ENCODE measurements around the gene PRAMEF1. TPM values are rescaled to one million over a fixed set of nuclear protein-coding genes. Genes with fewer than 3 reads are reported as not detected.

PRAMEF1 gene
- total RNA-seq, 1 donor from 2014 or later: not detected

DNA sequence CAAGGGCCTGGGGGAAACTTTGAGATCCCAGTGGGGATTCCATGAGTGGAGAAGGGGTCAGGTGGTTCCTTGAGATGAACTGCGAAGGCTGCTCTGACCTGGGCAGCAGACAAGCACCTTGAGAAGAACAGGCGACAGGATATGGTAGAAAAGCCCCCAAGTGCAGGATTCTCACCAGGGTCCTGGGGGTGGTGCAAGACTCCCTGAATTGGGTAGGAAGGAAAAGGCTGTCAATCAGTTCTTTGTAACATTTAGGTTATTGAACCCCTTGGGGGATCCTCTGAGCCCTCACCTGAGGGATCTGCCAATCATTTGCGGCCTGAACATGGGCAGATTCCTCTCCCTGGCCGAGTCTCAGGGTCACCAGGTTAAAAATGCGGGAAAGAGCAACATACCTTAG, 20.0 kb upstream of the PRAMEF1 start:
- Histone ChIP-seq H3K9ac (no peak overlapping the region), H3K36me3 (no peaks in the 10 kb centered on the region), H3K4me2 (no peak overlapping the region), H3K79me2 (ENCODE audit: low read depth) (no peaks in the 10 kb centered on the region), H2AFZ (replicated peaks) (no peak overlapping the region), H3K27me3 (no peaks in the 10 kb centered on the region), H3K27ac (no peak overlapping the region), H3K9me3 (ENCODE audit: low read depth) (no peaks in the 10 kb centered on the region), H3K4me1 (no peaks in the 10 kb centered on the region), H3K4me3 (no peak overlapping the region), H3F3A (ENCODE audit: low read depth) (no peaks in the 10 kb centered on the region), H4K20me1 (ENCODE audit: low read depth) (no peaks in the 10 kb centered on the region)
- TF ChIP-seq EZH2 (IDR thresholded peaks at IDR 0.05) (no peak), EZH2phosphoT487 (IDR thresholded peaks at IDR 0.05) (no peak)
- TF ChIP-seq, protein P1, sequence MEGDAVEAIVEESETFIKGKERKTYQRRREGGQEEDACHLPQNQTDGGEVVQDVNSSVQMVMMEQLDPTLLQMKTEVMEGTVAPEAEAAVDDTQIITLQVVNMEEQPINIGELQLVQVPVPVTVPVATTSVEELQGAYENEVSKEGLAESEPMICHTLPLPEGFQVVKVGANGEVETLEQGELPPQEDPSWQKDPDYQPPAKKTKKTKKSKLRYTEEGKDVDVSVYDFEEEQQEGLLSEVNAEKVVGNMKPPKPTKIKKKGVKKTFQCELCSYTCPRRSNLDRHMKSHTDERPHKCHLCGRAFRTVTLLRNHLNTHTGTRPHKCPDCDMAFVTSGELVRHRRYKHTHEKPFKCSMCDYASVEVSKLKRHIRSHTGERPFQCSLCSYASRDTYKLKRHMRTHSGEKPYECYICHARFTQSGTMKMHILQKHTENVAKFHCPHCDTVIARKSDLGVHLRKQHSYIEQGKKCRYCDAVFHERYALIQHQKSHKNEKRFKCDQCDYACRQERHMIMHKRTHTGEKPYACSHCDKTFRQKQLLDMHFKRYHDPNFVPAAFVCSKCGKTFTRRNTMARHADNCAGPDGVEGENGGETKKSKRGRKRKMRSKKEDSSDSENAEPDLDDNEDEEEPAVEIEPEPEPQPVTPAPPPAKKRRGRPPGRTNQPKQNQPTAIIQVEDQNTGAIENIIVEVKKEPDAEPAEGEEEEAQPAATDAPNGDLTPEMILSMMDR (IDR thresholded peaks at IDR 0.05): no peak
- Mint-ChIP-seq H3K27me3 (ENCODE audit: insufficient read depth, low read depth) (peaks cover 3% of the 10 kb centered on the region), H3K36me3 (no peaks in the 10 kb centered on the region), H3K9me3 (peaks cover 3% of the 10 kb centered on the region), H3K27ac (no peak overlapping the region), H3K4me3 (no peak overlapping the region), H3K4me1 (no peaks in the 10 kb centered on the region)
- DNase-seq (ENCODE audit: low spot score): no peak

DNA sequence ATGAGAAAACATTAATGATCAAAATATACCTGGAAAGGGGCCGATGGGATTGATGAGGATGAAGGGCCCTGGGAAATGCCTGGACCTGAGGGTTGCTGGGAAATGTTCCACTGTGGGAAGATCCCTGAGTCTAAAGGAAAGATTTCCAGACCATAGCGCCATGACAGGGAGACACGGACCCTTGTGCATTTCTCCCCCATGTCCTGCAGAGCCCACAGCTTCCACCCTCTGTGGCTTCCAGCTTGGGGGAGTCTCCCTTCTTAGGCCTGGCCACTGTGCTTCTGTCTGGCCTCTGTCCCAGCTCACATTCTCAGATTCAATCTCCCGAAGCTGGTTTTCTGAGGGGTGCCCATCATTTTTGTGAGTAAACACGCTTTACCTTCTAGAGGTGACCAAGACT, 18.7 kb upstream of the PRAMEF1 start:
- no peak overlapping the region for H3K9ac ChIP-seq
- H3K4me3 ChIP-seq: no peak overlapping the region
- H2AFZ ChIP-seq (replicated peaks): no peak overlapping the region
- no peak overlapping the region for H3K4me3 Mint-ChIP-seq
- no peaks in the 10 kb centered on the region for H3K4me1 ChIP-seq
- DNase-seq (ENCODE audit: low spot score): no peak
- H3K27ac Mint-ChIP-seq: no peak overlapping the region
- H3K36me3 Mint-ChIP-seq: no peaks in the 10 kb centered on the region
- no peaks in the 10 kb centered on the region for H3K79me2 ChIP-seq (ENCODE audit: low read depth)
- H4K20me1 ChIP-seq (ENCODE audit: low read depth): no peaks in the 10 kb centered on the region
- no peak overlapping the region for H3K27ac ChIP-seq
- no peaks in the 10 kb centered on the region for H3K36me3 ChIP-seq
- peaks cover 3% of the 10 kb centered on the region for H3K9me3 Mint-ChIP-seq
- H3K27me3 ChIP-seq: no peaks in the 10 kb centered on the region
- H3K4me1 Mint-ChIP-seq: no peaks in the 10 kb centered on the region
- H3K9me3 ChIP-seq (ENCODE audit: low read depth): no peaks in the 10 kb centered on the region
- no peaks in the 10 kb centered on the region for H3F3A ChIP-seq (ENCODE audit: low read depth)
- H3K4me2 ChIP-seq: no peak overlapping the region
- TF ChIP-seq EZH2 (IDR thresholded peaks at IDR 0.05) (no peak), EZH2phosphoT487 (IDR thresholded peaks at IDR 0.05) (no peak)
- TF ChIP-seq, protein P1 (IDR thresholded peaks at IDR 0.05): no peak
- H3K27me3 Mint-ChIP-seq (ENCODE audit: insufficient read depth, low read depth): peaks cover 7% of the 10 kb centered on the region

DNA sequence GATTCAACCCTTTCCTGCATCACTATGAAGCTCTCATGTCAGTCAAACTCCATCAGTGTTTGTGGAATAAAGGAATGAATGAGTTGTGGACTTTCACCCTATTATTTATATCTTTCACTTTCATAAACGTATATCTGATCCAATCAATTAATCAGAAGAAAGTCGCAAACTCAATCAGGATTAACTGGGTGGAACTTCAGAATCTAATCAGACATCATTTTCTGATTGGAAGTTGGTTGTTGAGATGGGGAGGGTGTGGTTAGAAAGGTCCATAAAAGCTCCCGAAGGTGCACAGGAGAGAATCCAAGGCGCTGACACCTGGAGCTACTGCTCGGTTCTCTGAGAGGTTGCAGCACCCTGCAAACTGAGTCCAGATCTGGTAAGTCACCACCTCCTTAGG, 17.8 kb upstream of the PRAMEF1 start, which contains the start of gene PRAMEF12:
Gene PRAMEF12 (plus strand): TSS at position 301 of the 400 bp plus-strand sequence. CDS start 1,130 bp downstream, outside the sequence.
- no peaks in the 10 kb centered on the region for H3K9me3 ChIP-seq (ENCODE audit: low read depth)
- H4K20me1 ChIP-seq (ENCODE audit: low read depth): no peaks in the 10 kb centered on the region
- Mint-ChIP-seq H3K4me3 (no peak within 1 kb of the TSS), H3K9me3 (peaks cover 3% of the 10 kb centered on the region), H3K27me3 (ENCODE audit: insufficient read depth, low read depth) (peaks cover 7% of the 10 kb centered on the region), H3K36me3 (no peaks in the 10 kb centered on the region), H3K4me1 (no peaks in the 10 kb centered on the region), H3K27ac (no peak within 1 kb of the TSS)
- no peaks in the 10 kb centered on the region for H3K4me1 ChIP-seq
- H3K4me2 ChIP-seq: no peak within 1 kb of the TSS
- no peaks in the 10 kb centered on the region for H3K27me3 ChIP-seq
- H3K79me2 ChIP-seq (ENCODE audit: low read depth): no peaks in the 10 kb centered on the region
- H2AFZ ChIP-seq (replicated peaks): no peak within 1 kb of the TSS
- no peak within 1 kb of the TSS for H3K27ac ChIP-seq
- H3K4me3 ChIP-seq: no peak within 1 kb of the TSS
- TF ChIP-seq EZH2 (IDR thresholded peaks at IDR 0.05): no peak
- TF ChIP-seq EZH2phosphoT487 (IDR thresholded peaks at IDR 0.05): no peak
- TF ChIP-seq, protein P1 (IDR thresholded peaks at IDR 0.05): no peak
- no peaks in the 10 kb centered on the region for H3K36me3 ChIP-seq
- DNase-seq (ENCODE audit: low spot score): no peak
- no peaks in the 10 kb centered on the region for H3F3A ChIP-seq (ENCODE audit: low read depth)
- no peak within 1 kb of the TSS for H3K9ac ChIP-seq
